ENCODE measurements around the gene NAP1L2.
"Not testable (repeated sequence)": the region's sequence is repeated elsewhere in the genome, so short reads cannot be mapped to it uniquely, and the experiment has no call there.

The NAP1L2 gene

DNA sequence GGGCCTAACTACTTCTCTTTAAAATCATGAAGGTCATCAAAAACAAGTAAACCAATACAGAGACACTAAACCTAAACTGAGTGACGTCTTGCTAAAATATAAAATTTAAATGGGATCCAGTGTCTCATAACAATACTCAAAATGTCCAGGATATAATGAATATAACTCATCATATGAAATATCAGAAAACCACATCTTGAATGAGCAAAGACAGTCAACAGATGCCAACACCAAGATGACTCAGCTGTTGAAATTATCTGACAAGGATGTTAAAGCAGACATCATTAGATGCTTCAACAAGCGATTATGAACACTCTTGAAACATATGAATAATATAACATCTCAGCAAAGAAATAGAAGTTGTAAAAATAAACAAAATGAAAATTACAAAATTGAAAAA is 8.3 kb downstream of the NAP1L2 start:
- TF ChIP-seq, protein P1, sequence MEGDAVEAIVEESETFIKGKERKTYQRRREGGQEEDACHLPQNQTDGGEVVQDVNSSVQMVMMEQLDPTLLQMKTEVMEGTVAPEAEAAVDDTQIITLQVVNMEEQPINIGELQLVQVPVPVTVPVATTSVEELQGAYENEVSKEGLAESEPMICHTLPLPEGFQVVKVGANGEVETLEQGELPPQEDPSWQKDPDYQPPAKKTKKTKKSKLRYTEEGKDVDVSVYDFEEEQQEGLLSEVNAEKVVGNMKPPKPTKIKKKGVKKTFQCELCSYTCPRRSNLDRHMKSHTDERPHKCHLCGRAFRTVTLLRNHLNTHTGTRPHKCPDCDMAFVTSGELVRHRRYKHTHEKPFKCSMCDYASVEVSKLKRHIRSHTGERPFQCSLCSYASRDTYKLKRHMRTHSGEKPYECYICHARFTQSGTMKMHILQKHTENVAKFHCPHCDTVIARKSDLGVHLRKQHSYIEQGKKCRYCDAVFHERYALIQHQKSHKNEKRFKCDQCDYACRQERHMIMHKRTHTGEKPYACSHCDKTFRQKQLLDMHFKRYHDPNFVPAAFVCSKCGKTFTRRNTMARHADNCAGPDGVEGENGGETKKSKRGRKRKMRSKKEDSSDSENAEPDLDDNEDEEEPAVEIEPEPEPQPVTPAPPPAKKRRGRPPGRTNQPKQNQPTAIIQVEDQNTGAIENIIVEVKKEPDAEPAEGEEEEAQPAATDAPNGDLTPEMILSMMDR (IDR thresholded peaks at IDR 0.05; ENCODE audit: control insufficient read depth, extremely low read depth, insufficient read depth) = no peak
- no peak for DNase-seq (ENCODE audit: low read depth)
- H3K4me3 ChIP-seq (ENCODE audit: low read depth, low read length) = no peak overlapping the region

DNA sequence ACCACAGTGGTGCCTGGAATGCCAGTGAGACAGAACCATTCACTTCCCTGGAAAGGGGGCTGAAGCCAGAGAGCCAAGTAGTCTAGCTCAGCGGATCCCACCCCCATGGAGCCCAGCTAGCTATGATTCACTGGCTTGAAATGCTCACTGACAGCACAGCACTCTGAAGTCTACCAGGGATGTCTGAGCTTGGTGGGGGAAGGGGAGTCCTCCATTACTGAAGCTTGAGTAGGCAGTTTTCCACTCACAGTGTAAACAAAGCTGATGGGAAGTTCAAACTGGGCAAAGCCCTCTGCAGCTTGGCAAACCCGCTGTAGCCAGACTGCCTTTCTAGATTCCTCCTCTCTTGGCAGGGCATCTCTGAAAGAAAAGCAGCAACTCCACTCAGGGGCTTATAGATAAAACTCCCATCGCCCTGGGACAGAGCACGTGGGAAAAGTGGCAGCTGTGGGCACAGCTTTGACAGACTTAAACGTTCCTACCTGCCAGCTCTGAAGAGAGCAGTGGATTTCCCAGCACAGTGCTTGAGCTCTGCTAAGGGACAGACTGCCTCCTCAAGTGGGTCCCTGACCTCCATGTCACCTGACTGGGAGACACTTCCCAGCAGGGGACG is 32.0 kb downstream of the NAP1L2 start:
- H3K4me3 ChIP-seq (ENCODE audit: low read depth, low read length) = no peak overlapping the region
- DNase-seq (ENCODE audit: low read depth) = no peak
- TF ChIP-seq, protein P1 (IDR thresholded peaks at IDR 0.05; ENCODE audit: control insufficient read depth, extremely low read depth, insufficient read depth) = no peak

DNA sequence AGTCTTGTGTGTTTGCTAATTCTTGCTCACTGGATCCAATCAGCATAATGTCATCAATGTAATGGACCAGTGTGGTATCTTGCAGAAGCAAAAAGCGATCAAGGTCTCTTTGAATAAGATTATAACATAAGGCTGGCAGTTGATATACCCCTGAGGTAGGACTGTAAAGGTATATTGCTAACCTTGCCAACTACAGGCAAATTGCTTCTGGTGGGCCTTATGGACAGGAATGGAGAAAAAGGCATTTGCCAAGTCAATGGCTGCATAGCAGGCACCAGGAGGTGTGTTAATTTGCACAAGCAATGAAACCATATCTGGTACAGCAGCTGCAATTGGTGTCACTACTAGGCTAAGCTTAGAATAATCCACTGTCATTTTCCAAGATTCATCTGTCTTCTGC is 45.7 kb downstream of the NAP1L2 start:
- H3K4me3 ChIP-seq (ENCODE audit: low read depth, low read length); DNase-seq (ENCODE audit: low read depth): not testable (repeated sequence)
